ENCODE results near the gene FAT4. TPM values are rescaled to one million over a fixed set of nuclear protein-coding genes. Genes with fewer than 3 reads are reported as not detected.

FAT4 gene
- total RNA-seq, 4 donors from 2014 or later = 37.4 to 71.2 (median 41.1) TPM

DNA sequence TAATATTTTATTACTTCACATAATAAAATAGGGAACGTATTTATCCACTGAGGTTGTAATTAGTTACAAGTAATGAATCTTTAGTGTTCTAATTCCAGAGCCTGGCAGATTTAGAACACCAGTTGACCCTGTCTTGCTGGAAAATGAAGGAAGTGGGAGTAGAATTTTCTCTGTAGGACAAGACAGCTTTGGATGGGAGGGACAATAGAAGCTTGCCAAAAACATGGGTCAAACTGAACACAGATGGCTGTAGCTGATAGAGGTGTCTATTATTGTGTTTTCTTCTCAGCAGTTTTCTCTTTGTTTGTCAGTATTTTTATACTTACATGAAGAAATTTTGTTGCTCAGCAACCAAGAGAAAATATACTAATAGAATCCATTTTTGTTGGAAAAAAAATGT lies 20.2 kb downstream of the FAT4 start:
- no peak overlapping the region for H3K4me3 ChIP-seq
- no peak for ATAC-seq
- TF ChIP-seq POLR2A (IDR thresholded peaks at IDR 0.05) (no peak), EP300 (IDR thresholded peaks at IDR 0.05) (no peak), POLR2AphosphoS5 (IDR thresholded peaks at IDR 0.05) (no peak)
- TF ChIP-seq, protein P1, sequence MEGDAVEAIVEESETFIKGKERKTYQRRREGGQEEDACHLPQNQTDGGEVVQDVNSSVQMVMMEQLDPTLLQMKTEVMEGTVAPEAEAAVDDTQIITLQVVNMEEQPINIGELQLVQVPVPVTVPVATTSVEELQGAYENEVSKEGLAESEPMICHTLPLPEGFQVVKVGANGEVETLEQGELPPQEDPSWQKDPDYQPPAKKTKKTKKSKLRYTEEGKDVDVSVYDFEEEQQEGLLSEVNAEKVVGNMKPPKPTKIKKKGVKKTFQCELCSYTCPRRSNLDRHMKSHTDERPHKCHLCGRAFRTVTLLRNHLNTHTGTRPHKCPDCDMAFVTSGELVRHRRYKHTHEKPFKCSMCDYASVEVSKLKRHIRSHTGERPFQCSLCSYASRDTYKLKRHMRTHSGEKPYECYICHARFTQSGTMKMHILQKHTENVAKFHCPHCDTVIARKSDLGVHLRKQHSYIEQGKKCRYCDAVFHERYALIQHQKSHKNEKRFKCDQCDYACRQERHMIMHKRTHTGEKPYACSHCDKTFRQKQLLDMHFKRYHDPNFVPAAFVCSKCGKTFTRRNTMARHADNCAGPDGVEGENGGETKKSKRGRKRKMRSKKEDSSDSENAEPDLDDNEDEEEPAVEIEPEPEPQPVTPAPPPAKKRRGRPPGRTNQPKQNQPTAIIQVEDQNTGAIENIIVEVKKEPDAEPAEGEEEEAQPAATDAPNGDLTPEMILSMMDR (IDR thresholded peaks at IDR 0.05) = no peak
- WGBS, 2 donors (ENCODE audit: low coverage in 1 of 2) = 30 to 33% methylated on average over 1 of the region's 1 CpG
- H3K36me3 ChIP-seq = no peaks in the 10 kb centered on the region
- no peak overlapping the region for H3K27ac ChIP-seq
- no peaks in the 10 kb centered on the region for H3K9me3 ChIP-seq
- H3K4me1 ChIP-seq = peaks cover 0 to 24% (median 0%) of the 10 kb centered on the region in 3 donors
- no peaks in the 10 kb centered on the region for H3K27me3 ChIP-seq

DNA sequence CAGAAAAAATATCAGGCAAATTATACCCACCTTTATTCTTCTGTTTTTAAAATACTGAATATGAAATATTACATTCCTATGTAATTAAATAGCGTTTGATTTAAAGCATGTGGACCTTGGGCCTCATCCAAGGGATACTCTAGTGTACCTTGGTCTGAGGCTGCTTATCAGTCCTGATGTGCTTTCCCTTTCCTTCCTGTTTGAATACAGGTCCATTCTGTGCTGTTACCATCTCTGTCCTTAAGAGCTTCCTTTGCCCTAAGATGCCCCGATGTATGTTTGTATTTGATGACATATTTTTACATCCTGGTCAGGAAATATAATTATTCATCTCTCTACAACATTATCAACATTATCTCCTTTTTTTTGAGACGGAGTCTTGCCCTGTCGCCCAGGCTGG lies 24.1 kb downstream of the FAT4 start:
- no peaks in the 10 kb centered on the region for H3K36me3 ChIP-seq
- H3K4me1 ChIP-seq = peaks cover 0 to 27% (median 0%) of the 10 kb centered on the region in 3 donors
- WGBS, 2 donors (ENCODE audit: low coverage in 1 of 2) = 52 to 71% methylated on average over 2 to 4 of the region's 4 CpGs
- TF ChIP-seq, protein P1 (IDR thresholded peaks at IDR 0.05) = no peak
- TF ChIP-seq EP300 (IDR thresholded peaks at IDR 0.05) (no peak), POLR2AphosphoS5 (IDR thresholded peaks at IDR 0.05) (no peak), POLR2A (IDR thresholded peaks at IDR 0.05) (no peak)
- no peaks in the 10 kb centered on the region for H3K9me3 ChIP-seq
- H3K27ac ChIP-seq = no peak overlapping the region
- no peak for ATAC-seq
- H3K27me3 ChIP-seq = no peaks in the 10 kb centered on the region
- no peak overlapping the region for H3K4me3 ChIP-seq

- Histone ChIP-seq H3K4me1 (peaks cover 0 to 10% (median 0%) of the 10 kb centered on the region in 3 donors), H3K4me3 (no peak overlapping the region), H3K27me3 (no peaks in the 10 kb centered on the region), H3K36me3 (no peaks in the 10 kb centered on the region), H3K27ac (no peak overlapping the region), H3K9me3 (no peaks in the 10 kb centered on the region)
- WGBS, 2 donors (ENCODE audit: low coverage in 1 of 2) = 85 to 92% methylated on average over 2 of the region's 2 CpGs
- no peak for TF ChIP-seq POLR2A (IDR thresholded peaks at IDR 0.05)
- no peak for TF ChIP-seq EP300 (IDR thresholded peaks at IDR 0.05)
- TF ChIP-seq, protein P1 (IDR thresholded peaks at IDR 0.05) = no peak
- no peak for TF ChIP-seq POLR2AphosphoS5 (IDR thresholded peaks at IDR 0.05)
- no peak for ATAC-seq
These were observed 29.4 kb downstream of the FAT4 start for GRCh38 chr4:125344198-125344597.

DNA sequence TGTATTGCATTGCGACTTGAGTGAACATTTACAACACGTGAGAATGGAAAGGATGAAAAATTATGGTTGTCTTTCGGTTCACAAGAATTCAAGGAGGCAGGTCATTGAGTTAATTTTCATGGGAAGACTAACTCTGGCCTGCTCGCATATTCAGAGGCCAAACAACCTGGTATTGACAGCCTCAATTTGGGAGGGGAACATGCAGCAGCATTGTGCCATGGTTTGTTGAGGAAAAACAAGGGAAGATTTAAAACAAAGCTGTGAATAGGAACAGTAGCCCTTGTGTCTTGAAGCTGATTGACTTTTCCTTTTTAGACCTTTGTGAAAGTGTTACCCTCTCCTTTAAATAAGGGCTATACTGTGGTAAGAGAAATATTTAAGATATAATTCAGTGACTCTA lies 31.9 kb downstream of the FAT4 start:
- H3K9me3 ChIP-seq = no peaks in the 10 kb centered on the region
- no peaks in the 10 kb centered on the region for H3K36me3 ChIP-seq
- no peaks in the 10 kb centered on the region for H3K27me3 ChIP-seq
- H3K27ac ChIP-seq = no peak overlapping the region
- ATAC-seq = no peak
- H3K4me3 ChIP-seq = no peak overlapping the region
- TF ChIP-seq POLR2AphosphoS5 (IDR thresholded peaks at IDR 0.05) (no peak), POLR2A (IDR thresholded peaks at IDR 0.05) (no peak), EP300 (IDR thresholded peaks at IDR 0.05) (no peak)
- TF ChIP-seq, protein P1 (IDR thresholded peaks at IDR 0.05) = no peak
- WGBS, 2 donors (ENCODE audit: low coverage in 1 of 2) = 83 to 84% methylated on average over 3 to 4 of the region's 4 CpGs
- peaks cover 0 to 6% (median 0%) of the 10 kb centered on the region in 3 donors for H3K4me1 ChIP-seq

- Histone ChIP-seq H3K4me3 (no peak overlapping the region), H3K27me3 (no peaks in the 10 kb centered on the region), H3K9me3 (no peaks in the 10 kb centered on the region), H3K36me3 (no peaks in the 10 kb centered on the region), H3K27ac (no peak overlapping the region), H3K4me1 (peaks cover 0 to 4% (median 0%) of the 10 kb centered on the region in 3 donors)
- no peak for ATAC-seq
- TF ChIP-seq, protein P1 (IDR thresholded peaks at IDR 0.05) = no peak
- TF ChIP-seq POLR2A (IDR thresholded peaks at IDR 0.05) (no peak), EP300 (IDR thresholded peaks at IDR 0.05) (no peak), POLR2AphosphoS5 (IDR thresholded peaks at IDR 0.05) (no peak)
- 85 to 92% methylated on average over 4 of the region's 4 CpGs for WGBS, 2 donors (ENCODE audit: low coverage in 1 of 2)
These were observed 35.8 kb downstream of the FAT4 start for GRCh38 chr4:125350470-125351135.

Measured in gastroesophageal sphincter (tissue), 4 donors.